ENCODE data around the gene PSMC1. TPM values are rescaled to one million over a fixed set of nuclear protein-coding genes. Genes with fewer than 3 reads are reported as not detected.

Gene PSMC1
- polyA plus RNA-seq, 1 of the 3 experiments (the other 2 are of a cell fraction): 102 TPM

GRCh38 chr14:90318016-90318415, 61.7 kb downstream of the PSMC1 start (continued):
- TF ChIP-seq ZBTB33 (IDR thresholded peaks at IDR 0.05; ENCODE audit: borderline replicate concordance, low read depth): no peak
- no peak for TF ChIP-seq IRF3 (IDR thresholded peaks at IDR 0.05; ENCODE audit: low read depth, low read length)

DNA sequence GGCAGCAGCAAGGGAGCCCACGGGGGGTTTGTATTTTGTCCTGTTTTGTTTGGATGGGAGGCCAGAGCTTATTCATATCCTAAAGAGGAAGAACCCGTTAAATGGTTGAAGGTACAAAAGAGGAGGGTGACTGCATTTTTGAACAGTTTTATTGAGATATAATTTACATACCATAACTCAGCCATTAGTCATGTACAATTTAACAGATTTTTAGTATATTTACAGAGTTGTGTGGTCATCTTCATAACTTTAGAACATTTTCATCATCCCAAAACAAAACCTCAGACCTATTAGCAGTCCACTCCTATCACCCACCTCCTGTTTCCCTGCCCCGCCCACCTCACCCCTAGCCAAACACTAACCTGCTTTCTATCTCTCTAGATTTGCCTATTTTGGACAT, 62.8 kb downstream of the PSMC1 start:
- Histone ChIP-seq H3K4me2 (no peak overlapping the region), H3K4me1 (ENCODE audit: control insufficient read depth in 1 of 2, insufficient read depth in 2 of 2, low read depth in 1 of 2, low read length in 1 of 2) (no peaks in the 10 kb centered on the region), H3K9ac (no peak overlapping the region), H3K4me3 (ENCODE audit: low read depth in 2 of 2, low read length in 1 of 2) (no peak overlapping the region), H3K36me3 (replicated peaks in 1 of 2; ENCODE audit: control insufficient read depth in 1 of 2, insufficient read depth in 2 of 2, low read length in 1 of 2) (peaks cover 23 to 28% of the 10 kb centered on the region in 2 experiments), H2AFZ (ENCODE audit: low read depth) (no peak overlapping the region), H3K27ac (ENCODE audit: low read depth in 2 of 2, low read length in 1 of 2) (no peak overlapping the region), H3F3A (replicated peaks; ENCODE audit: insufficient read depth) (no peaks in the 10 kb centered on the region), H3K9me3 (no peaks in the 10 kb centered on the region), H3K79me2 (ENCODE audit: insufficient read depth) (peaks cover 33% of the 10 kb centered on the region), H3K9me2 (no peaks in the 10 kb centered on the region), H4K20me1 (ENCODE audit: insufficient read depth) (no peaks in the 10 kb centered on the region; the same call in 1 of the 2 replicates), H3K27me3 (ENCODE audit: insufficient read depth) (no peaks in the 10 kb centered on the region)
- ChIA-PET POLR2A (no interaction called here), CTCF (interaction anchor here (1.0 to 2.0 kb wide), 3 partner anchors 18 to 378 kb away, joined by 3 to 4 read pairs (median 3); no protein-coding TSS in a partner anchor)
- DNase-seq: no peak
- TF ChIP-seq POLR2AphosphoS5 (IDR thresholded peaks at IDR 0.05; ENCODE audit: low read depth, low read length): no peak
- TF ChIP-seq JUND (IDR thresholded peaks at IDR 0.05): no peak
- no peak for TF ChIP-seq ELF1 (IDR thresholded peaks at IDR 0.05)
- no peak for TF ChIP-seq NFIC (IDR thresholded peaks at IDR 0.05; ENCODE audit: borderline replicate concordance)
- WGBS (ENCODE audit: low lambda C conversion rate): 94% methylated on average over 3 of the region's 3 CpGs

- Histone ChIP-seq H3K4me2 (no peak overlapping the region), H4K20me1 (ENCODE audit: insufficient read depth) (no peaks in the 10 kb centered on the region; the same call in 1 of the 2 replicates), H3K4me3 (ENCODE audit: low read depth in 2 of 2, low read length in 1 of 2) (no peak overlapping the region), H3K9me2 (no peaks in the 10 kb centered on the region), H3K9ac (no peak overlapping the region), H3K9me3 (no peaks in the 10 kb centered on the region), H3K27me3 (ENCODE audit: insufficient read depth) (no peaks in the 10 kb centered on the region), H3K4me1 (ENCODE audit: control insufficient read depth in 1 of 2, insufficient read depth in 2 of 2, low read depth in 1 of 2, low read length in 1 of 2) (no peaks in the 10 kb centered on the region), H3K36me3 (replicated peaks in 1 of 2; ENCODE audit: control insufficient read depth in 1 of 2, insufficient read depth in 2 of 2, low read length in 1 of 2) (peaks cover 20 to 21% of the 10 kb centered on the region in 2 experiments), H3K27ac (ENCODE audit: low read depth in 2 of 2, low read length in 1 of 2) (no peak overlapping the region), H3K79me2 (ENCODE audit: insufficient read depth) (peaks cover 41% of the 10 kb centered on the region), H2AFZ (ENCODE audit: low read depth) (no peak overlapping the region), H3F3A (replicated peaks; ENCODE audit: insufficient read depth) (no peaks in the 10 kb centered on the region)
- ChIA-PET CTCF (interaction anchor here (1.0 to 2.0 kb wide), 3 partner anchors 19 to 377 kb away, joined by 3 to 4 read pairs (median 3); no protein-coding TSS in a partner anchor), POLR2A (no interaction called here)
- WGBS (ENCODE audit: low lambda C conversion rate): 89% methylated on average over 6 of the region's 6 CpGs
- no peak for DNase-seq
- TF ChIP-seq NRF1 (IDR thresholded peaks at IDR 0.05; ENCODE audit: low read depth, low read length): no peak
- no peak for TF ChIP-seq MXI1 (IDR thresholded peaks at IDR 0.05; ENCODE audit: low read depth, low read length)
- TF ChIP-seq FOXM1 (IDR thresholded peaks at IDR 0.05; ENCODE audit: low read depth): no peak
- TF ChIP-seq CHD2 (IDR thresholded peaks at IDR 0.05; ENCODE audit: low read length, partially characterized antibody): no peak
- TF ChIP-seq, protein P1, sequence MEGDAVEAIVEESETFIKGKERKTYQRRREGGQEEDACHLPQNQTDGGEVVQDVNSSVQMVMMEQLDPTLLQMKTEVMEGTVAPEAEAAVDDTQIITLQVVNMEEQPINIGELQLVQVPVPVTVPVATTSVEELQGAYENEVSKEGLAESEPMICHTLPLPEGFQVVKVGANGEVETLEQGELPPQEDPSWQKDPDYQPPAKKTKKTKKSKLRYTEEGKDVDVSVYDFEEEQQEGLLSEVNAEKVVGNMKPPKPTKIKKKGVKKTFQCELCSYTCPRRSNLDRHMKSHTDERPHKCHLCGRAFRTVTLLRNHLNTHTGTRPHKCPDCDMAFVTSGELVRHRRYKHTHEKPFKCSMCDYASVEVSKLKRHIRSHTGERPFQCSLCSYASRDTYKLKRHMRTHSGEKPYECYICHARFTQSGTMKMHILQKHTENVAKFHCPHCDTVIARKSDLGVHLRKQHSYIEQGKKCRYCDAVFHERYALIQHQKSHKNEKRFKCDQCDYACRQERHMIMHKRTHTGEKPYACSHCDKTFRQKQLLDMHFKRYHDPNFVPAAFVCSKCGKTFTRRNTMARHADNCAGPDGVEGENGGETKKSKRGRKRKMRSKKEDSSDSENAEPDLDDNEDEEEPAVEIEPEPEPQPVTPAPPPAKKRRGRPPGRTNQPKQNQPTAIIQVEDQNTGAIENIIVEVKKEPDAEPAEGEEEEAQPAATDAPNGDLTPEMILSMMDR (IDR thresholded peaks at IDR 0.05): no peak
- no peak for TF ChIP-seq PBX3 (IDR thresholded peaks at IDR 0.05)
- TF ChIP-seq ZBTB33 (IDR thresholded peaks at IDR 0.05; ENCODE audit: borderline replicate concordance, low read depth): no peak
- no peak for TF ChIP-seq FOSL2 (IDR thresholded peaks at IDR 0.05; ENCODE audit: borderline replicate concordance, low read depth)
- no peak for TF ChIP-seq JUND (IDR thresholded peaks at IDR 0.05)
- no peak for TF ChIP-seq ELF1 (IDR thresholded peaks at IDR 0.05)
- no peak for TF ChIP-seq TAF1 (IDR thresholded peaks at IDR 0.05; ENCODE audit: borderline replicate concordance, low read depth, low read length)
- TF ChIP-seq, protein P2, sequence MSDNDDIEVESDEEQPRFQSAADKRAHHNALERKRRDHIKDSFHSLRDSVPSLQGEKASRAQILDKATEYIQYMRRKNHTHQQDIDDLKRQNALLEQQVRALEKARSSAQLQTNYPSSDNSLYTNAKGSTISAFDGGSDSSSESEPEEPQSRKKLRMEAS (IDR thresholded peaks at IDR 0.05; ENCODE audit: low read depth): no peak
Observed at GRCh38 chr14:90319634-90320541, 63.5 kb downstream of the PSMC1 start.
